ENCODE results near the gene C1QTNF1. TPM values are rescaled to one million over a fixed set of nuclear protein-coding genes. Genes with fewer than 3 reads are reported as not detected.

The C1QTNF1 gene
- total RNA-seq, 2 experiments from 2014 or later: not detected

DNA sequence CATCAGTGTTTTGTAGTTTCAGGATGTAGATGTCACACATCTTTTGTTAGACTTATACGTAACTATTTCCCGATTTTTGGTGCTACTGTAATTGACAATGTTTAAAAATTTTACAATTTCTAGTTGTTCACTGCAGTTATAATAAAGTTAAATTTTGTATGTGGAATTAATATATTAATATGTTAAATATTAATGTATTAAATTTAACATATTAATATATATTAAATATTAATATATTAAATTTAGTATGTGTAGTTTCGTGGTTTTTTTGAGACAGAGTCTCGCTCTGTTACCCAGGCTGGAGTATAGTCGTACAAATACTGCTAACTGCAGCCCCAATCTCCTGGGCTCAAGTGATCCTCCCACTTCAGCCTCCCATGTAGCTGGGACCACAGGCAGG lies 38.6 kb upstream of the C1QTNF1 start:
- ChIA-PET CTCF (no interaction called here), POLR2A (interaction anchor here (0.8 kb wide), 1 partner anchor 12 kb away, joined by 4 read pairs; no protein-coding TSS in a partner anchor)
- ATAC-seq (ENCODE audit: poor library complexity) (no peak), DNase-seq (no peak)
- TF ChIP-seq, protein P1, sequence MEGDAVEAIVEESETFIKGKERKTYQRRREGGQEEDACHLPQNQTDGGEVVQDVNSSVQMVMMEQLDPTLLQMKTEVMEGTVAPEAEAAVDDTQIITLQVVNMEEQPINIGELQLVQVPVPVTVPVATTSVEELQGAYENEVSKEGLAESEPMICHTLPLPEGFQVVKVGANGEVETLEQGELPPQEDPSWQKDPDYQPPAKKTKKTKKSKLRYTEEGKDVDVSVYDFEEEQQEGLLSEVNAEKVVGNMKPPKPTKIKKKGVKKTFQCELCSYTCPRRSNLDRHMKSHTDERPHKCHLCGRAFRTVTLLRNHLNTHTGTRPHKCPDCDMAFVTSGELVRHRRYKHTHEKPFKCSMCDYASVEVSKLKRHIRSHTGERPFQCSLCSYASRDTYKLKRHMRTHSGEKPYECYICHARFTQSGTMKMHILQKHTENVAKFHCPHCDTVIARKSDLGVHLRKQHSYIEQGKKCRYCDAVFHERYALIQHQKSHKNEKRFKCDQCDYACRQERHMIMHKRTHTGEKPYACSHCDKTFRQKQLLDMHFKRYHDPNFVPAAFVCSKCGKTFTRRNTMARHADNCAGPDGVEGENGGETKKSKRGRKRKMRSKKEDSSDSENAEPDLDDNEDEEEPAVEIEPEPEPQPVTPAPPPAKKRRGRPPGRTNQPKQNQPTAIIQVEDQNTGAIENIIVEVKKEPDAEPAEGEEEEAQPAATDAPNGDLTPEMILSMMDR (IDR thresholded peaks at IDR 0.05): no peak
- H3K9me3 Mint-ChIP-seq: no peaks in the 10 kb centered on the region
- no peak overlapping the region for H3K4me3 Mint-ChIP-seq
- Histone ChIP-seq H3K27me3 (ENCODE audit: control insufficient read depth in 1 of 2, insufficient read depth in 2 of 2, low read length in 2 of 2) (no peaks in the 10 kb centered on the region), H3K36me3 (ENCODE audit: insufficient read depth, low read length) (peaks cover 3% of the 10 kb centered on the region), H3K4me3 (ENCODE audit: low read length) (no peak overlapping the region), H3K4me1 (ENCODE audit: insufficient read depth, low read length) (peaks cover 19% of the 10 kb centered on the region), H3K9me3 (ENCODE audit: control insufficient read depth in 1 of 2, insufficient read depth in 1 of 2, low read length in 2 of 2) (no peaks in the 10 kb centered on the region), H3K27ac (ENCODE audit: low read depth in 1 of 2, low read length in 2 of 2) (no peak overlapping the region)
- intact Hi-C loops (cut with DNase I, micrococcal nuclease): loop anchor here in 1 of 2 experiments (5.0 kb wide), 1 partner anchor 57 kb away; no protein-coding TSS in a partner anchor
- no peak overlapping the region for H3K27ac Mint-ChIP-seq
- peaks cover 16% of the 10 kb centered on the region for H3K4me1 Mint-ChIP-seq (ENCODE audit: low read depth)
- no peaks in the 10 kb centered on the region for H3K27me3 Mint-ChIP-seq
- peaks cover 2% of the 10 kb centered on the region for H3K36me3 Mint-ChIP-seq (ENCODE audit: low read depth)

DNA sequence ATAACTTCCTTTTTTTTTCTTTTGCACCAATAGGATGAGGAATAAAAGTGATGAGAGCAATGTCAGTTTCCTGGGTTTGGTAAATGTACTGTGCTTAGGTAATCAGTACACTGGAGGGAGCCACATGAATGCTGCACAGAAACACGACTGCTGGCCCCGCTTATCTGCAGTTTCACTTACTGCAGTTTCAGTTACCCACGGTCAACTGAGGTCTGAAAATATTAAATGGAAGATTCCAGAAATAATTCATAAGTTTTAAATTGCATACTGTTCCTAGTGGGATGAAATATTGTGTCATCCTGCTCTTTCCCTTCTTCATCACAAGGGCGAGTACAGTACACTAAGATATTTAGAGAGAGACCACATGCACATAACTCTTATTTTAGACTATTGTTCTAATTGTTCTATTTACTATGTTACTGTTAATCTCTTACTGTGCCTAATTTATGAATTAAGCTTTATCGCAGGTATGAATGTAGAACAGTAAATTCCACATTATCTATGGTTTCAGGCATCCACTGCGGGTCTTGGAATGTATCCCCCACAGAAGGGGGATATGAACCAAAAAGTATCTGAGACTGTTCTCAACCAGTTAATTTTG lies 37.8 kb upstream of the C1QTNF1 start:
- no peaks in the 10 kb centered on the region for H3K9me3 Mint-ChIP-seq
- TF ChIP-seq, protein P1 (IDR thresholded peaks at IDR 0.05): peak; percentile 45
- peak in 5 of 14 experiments; percentile 15 to 62 (median 39) for DNase-seq
- intact Hi-C loops (cut with DNase I, micrococcal nuclease): loop anchor here (1.0 to 5.0 kb wide), 2 partner anchors 56 kb away; no protein-coding TSS in a partner anchor
- H3K4me1 Mint-ChIP-seq (ENCODE audit: low read depth): peaks cover 16% of the 10 kb centered on the region
- no peaks in the 10 kb centered on the region for H3K9me3 ChIP-seq (ENCODE audit: control insufficient read depth in 1 of 2, insufficient read depth in 1 of 2, low read length in 2 of 2)
- CTCF ChIA-PET: interaction anchor here (1.3 kb wide), 1 partner anchor 56 kb away, joined by 4 read pairs; no protein-coding TSS in a partner anchor
- no peaks in the 10 kb centered on the region for H3K27me3 Mint-ChIP-seq
- peaks cover 7% of the 10 kb centered on the region for H3K36me3 Mint-ChIP-seq (ENCODE audit: low read depth)
- peaks cover 8% of the 10 kb centered on the region for H3K36me3 ChIP-seq (ENCODE audit: insufficient read depth, low read length)
- peak overlapping the region; percentile 56 for H3K4me3 Mint-ChIP-seq
- POLR2A ChIA-PET: interaction anchor here (0.8 kb wide), 1 partner anchor 13 kb away, joined by 4 read pairs; no protein-coding TSS in a partner anchor
- ATAC-seq (ENCODE audit: poor library complexity): peak; percentile 77
- H3K27ac Mint-ChIP-seq: no peak overlapping the region
- no peaks in the 10 kb centered on the region for H3K27me3 ChIP-seq (ENCODE audit: control insufficient read depth in 1 of 2, insufficient read depth in 2 of 2, low read length in 2 of 2)
- peaks cover 16% of the 10 kb centered on the region for H3K4me1 ChIP-seq (ENCODE audit: insufficient read depth, low read length)
- H3K4me3 ChIP-seq (ENCODE audit: low read length): peak overlapping the region; percentile 9
- no peak overlapping the region for H3K27ac ChIP-seq (ENCODE audit: low read depth in 1 of 2, low read length in 2 of 2)

DNA sequence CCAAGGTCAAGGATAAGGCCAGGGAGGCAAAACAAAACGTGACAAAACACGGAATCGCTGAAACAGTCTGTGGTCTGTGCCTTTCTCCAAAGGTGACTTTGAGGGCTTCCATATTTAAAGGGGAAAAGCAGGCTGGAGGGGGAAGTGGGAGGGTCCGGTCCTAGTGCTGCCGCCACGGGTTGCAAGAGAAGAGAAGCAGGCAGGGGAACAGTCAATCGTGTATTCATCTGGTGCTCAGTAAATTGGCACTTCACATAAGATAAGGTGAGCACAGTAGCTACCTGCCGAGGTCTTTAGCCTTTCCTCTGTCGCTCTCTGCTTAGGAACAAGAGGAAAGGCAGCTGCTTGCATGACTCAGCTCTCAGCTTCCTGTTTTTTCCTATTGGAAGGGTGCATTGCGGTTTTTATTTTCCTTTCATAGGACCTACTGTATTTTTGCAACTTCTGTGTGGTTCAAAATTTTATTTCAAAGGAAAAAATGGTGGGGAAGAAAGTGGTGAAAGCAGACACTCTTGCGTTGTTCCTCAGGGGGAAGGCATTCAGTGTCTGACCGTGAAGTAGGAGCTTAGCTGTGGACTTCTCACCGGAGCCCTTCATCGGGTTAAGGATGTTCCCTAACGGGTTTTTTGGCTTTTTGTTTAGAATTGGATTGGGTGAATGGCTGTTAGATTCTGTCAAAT lies 37.2 kb upstream of the C1QTNF1 start:
- TF ChIP-seq, protein P1 (IDR thresholded peaks at IDR 0.05): no peak
- peaks cover 13% of the 10 kb centered on the region for H3K36me3 ChIP-seq (ENCODE audit: insufficient read depth, low read length)
- Mint-ChIP-seq H3K36me3 (ENCODE audit: low read depth) (peaks cover 13% of the 10 kb centered on the region), H3K4me1 (ENCODE audit: low read depth) (peaks cover 16% of the 10 kb centered on the region), H3K4me3 (peak overlapping the region; percentile 56), H3K27me3 (no peaks in the 10 kb centered on the region), H3K9me3 (no peaks in the 10 kb centered on the region), H3K27ac (no peak overlapping the region)
- ChIA-PET CTCF (interaction anchor here (1.3 kb wide), 1 partner anchor 56 kb away, joined by 4 read pairs; no protein-coding TSS in a partner anchor), POLR2A (no interaction called here)
- H3K4me3 ChIP-seq (ENCODE audit: low read length): no peak overlapping the region
- DNase-seq: peak in 3 of 14 experiments; percentile 16 to 34 (median 26)
- peak; percentile 42 for ATAC-seq (ENCODE audit: poor library complexity)
- no peaks in the 10 kb centered on the region for H3K27me3 ChIP-seq (ENCODE audit: control insufficient read depth in 1 of 2, insufficient read depth in 2 of 2, low read length in 2 of 2)
- intact Hi-C loops (cut with DNase I, micrococcal nuclease): loop anchor here (1.0 to 5.0 kb wide), 2 partner anchors 56 kb away; no protein-coding TSS in a partner anchor
- peaks cover 16% of the 10 kb centered on the region for H3K4me1 ChIP-seq (ENCODE audit: insufficient read depth, low read length)
- no peak overlapping the region for H3K27ac ChIP-seq (ENCODE audit: low read depth in 1 of 2, low read length in 2 of 2)
- H3K9me3 ChIP-seq (ENCODE audit: control insufficient read depth in 1 of 2, insufficient read depth in 1 of 2, low read length in 2 of 2): no peaks in the 10 kb centered on the region

All from CD4-positive, alpha-beta T cell (primary cell).